Neural progenitor cell (in vitro differentiated cells): ENCODE results near the gene PGAM5. TPM values are rescaled to one million over a fixed set of nuclear protein-coding genes. Genes with fewer than 3 reads are reported as not detected.
A peak's percentile ranks its signal among the peaks of the same experiment; 100 is the strongest.

Source experiments
- DNase-seq: peaks from one replicate; pipeline ENCODE4 v3.0.0-alpha.2; 2016; ENCODE audit warnings: low spot score
- H2AFZ ChIP-seq: fragments of 200-600 bp; sonication (generic); replicated peaks from 2 replicates; pipeline ENCODE4 v1.6.1; 2016; ENCODE audit warnings: antibody characterized with exemption
- H3F3A ChIP-seq: fragments of 200-600 bp; sonication (generic); 2 replicates; pipeline ENCODE4 v1.6.1; 2016; ENCODE audit warnings: antibody characterized with exemption, low read depth
- H3K27ac ChIP-seq: fragments of 200-600 bp; sonication (generic); 2 replicates; pipeline ENCODE4 v1.5.1; 2016; ENCODE audit warnings: mild to moderate bottlenecking
- H3K27me3 ChIP-seq: fragments of 200-600 bp; sonication (generic); 2 replicates; pipeline ENCODE4 v1.6.1; 2016; ENCODE audit warnings: mild to moderate bottlenecking, moderate library complexity
- H3K36me3 ChIP-seq: fragments of 200-600 bp; sonication (generic); 2 replicates; pipeline ENCODE4 v1.5.1; 2016
- H3K4me1 ChIP-seq: fragments of 200-600 bp; sonication (generic); 2 replicates; pipeline ENCODE4 v1.6.1; 2016; ENCODE audit warnings: mixed run types
- H3K4me2 ChIP-seq: fragments of 200-600 bp; sonication (generic); 2 replicates; pipeline ENCODE4 v1.6.1; 2016
- H3K4me3 ChIP-seq: fragments of 200-600 bp; sonication (generic); 2 replicates; pipeline ENCODE4 v1.5.1; 2016
- H3K79me2 ChIP-seq: fragments of 200-600 bp; sonication (generic); 2 replicates; pipeline ENCODE4 v1.6.1; 2016; ENCODE audit warnings: low read depth
- H3K9ac ChIP-seq: fragments of 200-600 bp; sonication (generic); 2 replicates; pipeline ENCODE4 v1.6.1; 2016
- H3K9me3 ChIP-seq: fragments of 200-600 bp; sonication (generic); 2 replicates; pipeline ENCODE4 v1.5.1; 2016; ENCODE audit warnings: low read depth
- H4K20me1 ChIP-seq: fragments of 200-600 bp; sonication (generic); 2 replicates; pipeline ENCODE4 v1.6.1; 2016; ENCODE audit warnings: low read depth
- H3K27ac Mint-ChIP-seq: 3 replicates; pipeline ENCODE4 v1.8.0; 2021; ENCODE audit warnings: mixed read lengths
- H3K27me3 Mint-ChIP-seq: 2 replicates; pipeline ENCODE4 v1.8.0; 2022; ENCODE audit warnings: low read depth, mild to moderate bottlenecking, inconsistent platforms, moderate library complexity, mixed read lengths; ENCODE audit not compliant: insufficient read depth
- H3K36me3 Mint-ChIP-seq: 3 replicates; pipeline ENCODE4 v1.8.0; 2021; ENCODE audit warnings: mixed read lengths
- H3K4me1 Mint-ChIP-seq: 3 replicates; pipeline ENCODE4 v1.8.0; 2021; ENCODE audit warnings: mixed read lengths
- H3K4me3 Mint-ChIP-seq: 3 replicates; pipeline ENCODE4 v1.8.0; 2021; ENCODE audit warnings: mild to moderate bottlenecking, moderate library complexity, mixed read lengths
- H3K9me3 Mint-ChIP-seq: 3 replicates; pipeline ENCODE4 v1.8.0; 2020; ENCODE audit warnings: mixed read lengths
- CTCF ChIP-seq: fragments of 200-600 bp; sonication (generic); IDR thresholded peaks from 2 replicates; pipeline ENCODE4 v1.5.1; 2017; ENCODE audit warnings: antibody characterized with exemption, mild to moderate bottlenecking
- EZH2 ChIP-seq: fragments of 200-600 bp; sonication (generic); IDR thresholded peaks from 2 replicates; pipeline ENCODE4 v1.6.1; 2017; ENCODE audit warnings: antibody characterized with exemption, mild to moderate bottlenecking, moderate library complexity
- EZH2phosphoT487 ChIP-seq: fragments of 200-600 bp; sonication (generic); IDR thresholded peaks from 2 replicates; pipeline ENCODE4 v1.6.1; 2017; ENCODE audit warnings: antibody characterized with exemption
- total RNA-seq: library from RNA; depleted of rRNA; stranded (reverse); fragments of >200 nt; gene quantifications from 2 replicates; pipeline ENCODE4 v1.2.3, GENCODE V29; 2015; ENCODE audit warnings: low replicate concordance

Gene PGAM5
- total RNA-seq, 1 donor from 2014 or later = 41.3 TPM

- Histone ChIP-seq H2AFZ (no peak overlapping the region), H3K4me2 (no peak overlapping the region), H3F3A (peaks cover 25% of the 10 kb centered on the region), H3K27me3 (no peaks in the 10 kb centered on the region), H3K27ac (no peak overlapping the region), H3K4me3 (no peak overlapping the region), H4K20me1 (peaks cover 44% of the 10 kb centered on the region), H3K4me1 (peaks cover 6% of the 10 kb centered on the region), H3K79me2 (peaks cover 82% of the 10 kb centered on the region), H3K9me3 (no peaks in the 10 kb centered on the region), H3K9ac (no peak overlapping the region), H3K36me3 (peaks cover 4% of the 10 kb centered on the region)
- TF ChIP-seq EZH2phosphoT487 (no peak), CTCF (no peak)
- Mint-ChIP-seq H3K36me3 (peaks cover 18% of the 10 kb centered on the region), H3K27ac (no peak overlapping the region), H3K4me1 (peaks cover 12% of the 10 kb centered on the region), H3K27me3 (no peaks in the 10 kb centered on the region), H3K4me3 (peak overlapping the region; percentile 33), H3K9me3 (no peaks in the 10 kb centered on the region)
- no peak for DNase-seq
Measured at GRCh38 chr12:132759359-132759758, 48.7 kb downstream of the PGAM5 start.

- H3K9me3 Mint-ChIP-seq = no peaks in the 10 kb centered on the region
- Histone ChIP-seq H3K27ac (peak within 1 kb of the TSS; percentile 97), H3F3A (peaks cover 20% of the 10 kb centered on the region), H3K4me1 (peaks cover 6% of the 10 kb centered on the region), H3K9me3 (no peaks in the 10 kb centered on the region), H4K20me1 (peaks cover 42% of the 10 kb centered on the region), H3K4me3 (peak within 1 kb of the TSS; percentile 92), H3K4me2 (peak within 1 kb of the TSS; percentile 96), H3K9ac (peak within 1 kb of the TSS; percentile 96), H3K36me3 (no peaks in the 10 kb centered on the region), H3K79me2 (peaks cover 63% of the 10 kb centered on the region), H2AFZ (peak within 1 kb of the TSS; percentile 99), H3K27me3 (no peaks in the 10 kb centered on the region)
- peak within 1 kb of the TSS; percentile 92 for H3K27ac Mint-ChIP-seq
- H3K36me3 Mint-ChIP-seq = peaks cover 13% of the 10 kb centered on the region
- peak; percentile 88 for DNase-seq
- peaks cover 12% of the 10 kb centered on the region for H3K4me1 Mint-ChIP-seq
- no peaks in the 10 kb centered on the region for H3K27me3 Mint-ChIP-seq
- peak within 1 kb of the TSS; percentile 94 for H3K4me3 Mint-ChIP-seq
- TF ChIP-seq EZH2phosphoT487 (no peak), EZH2 (no peak), CTCF (no peak)
Measured at GRCh38 chr12:132761032-132761920, 50.6 kb downstream of the PGAM5 start, which contains the start of gene ANKLE2. TSS of gene ANKLE2 (minus strand) at chr12:132761832. CDS start at chr12:132761798, 34 bp downstream.

GRCh38 chr12:132761921-132762583 is 51.4 kb downstream of the PGAM5 start:
- H3K79me2 ChIP-seq = peaks cover 55% of the 10 kb centered on the region
- H3K4me2 ChIP-seq = peak overlapping the region; percentile 96
- H3K9me3 ChIP-seq = no peaks in the 10 kb centered on the region
- no peaks in the 10 kb centered on the region for H3K36me3 ChIP-seq
- DNase-seq = peak; percentile 96
- peaks cover 13% of the 10 kb centered on the region for H3K36me3 Mint-ChIP-seq
- H3K27me3 Mint-ChIP-seq = no peaks in the 10 kb centered on the region
- peak overlapping the region; percentile 91 for H3K9ac ChIP-seq
- peak overlapping the region; percentile 82 for H3K27ac Mint-ChIP-seq
- H4K20me1 ChIP-seq = peaks cover 34% of the 10 kb centered on the region
- peaks cover 12% of the 10 kb centered on the region for H3K4me1 Mint-ChIP-seq
- H3K4me1 ChIP-seq = peaks cover 6% of the 10 kb centered on the region
- peak overlapping the region; percentile 99 for H2AFZ ChIP-seq
- H3K4me3 Mint-ChIP-seq = peak overlapping the region; percentile 86
- H3K4me3 ChIP-seq = peak overlapping the region; percentile 85
- peaks cover 20% of the 10 kb centered on the region for H3F3A ChIP-seq
- no peaks in the 10 kb centered on the region for H3K27me3 ChIP-seq
- TF ChIP-seq CTCF (peak; percentile 36), EZH2 (no peak)
- no peaks in the 10 kb centered on the region for H3K9me3 Mint-ChIP-seq
- peak overlapping the region; percentile 97 for H3K27ac ChIP-seq
